Cardiac fibroblast (primary cell): ENCODE data around the gene PDE9A.

ENCODE experiments used
- DNase-seq, 2 donors: peaks; one replicate each; pipeline versions ENCODE4 v3.0.0 to v3.0.0-alpha.2; 2010; ENCODE audit warnings: low read depth in 2 of 2
- H3K4me3 ChIP-seq, 2 donors: replicated peaks in 1 of 2; 1 replicate in 1 of 2; 2 replicates in 1 of 2; pipeline ENCODE4 v1.5.1; 2011; ENCODE audit warnings: low read depth in 2 of 2, low read length in 2 of 2, mild to moderate bottlenecking in 2 of 2, moderate library complexity in 1 of 2
- CTCF ChIP-seq: IDR thresholded peaks from one replicate; pipeline ENCODE4 v1.5.1; 2011; ENCODE audit warnings: low read depth, mild to moderate bottlenecking, low read length, inconsistent platforms

The PDE9A gene

GRCh38 chr21:42777064-42777756, 123.8 kb downstream of the PDE9A start:
- no peak overlapping the region for H3K4me3 ChIP-seq
- no peak for DNase-seq
- TF ChIP-seq CTCF = no peak

GRCh38 chr21:42777757-42778344, 124.4 kb downstream of the PDE9A start:
- no peak for TF ChIP-seq CTCF
- H3K4me3 ChIP-seq = no peak overlapping the region
- DNase-seq = no peak

- no peak for TF ChIP-seq CTCF
- H3K4me3 ChIP-seq = no peak overlapping the region
- no peak for DNase-seq
Measured at GRCh38 chr21:42779431-42779861, 126.0 kb downstream of the PDE9A start.

GRCh38 chr21:42780617-42781016, 127.2 kb downstream of the PDE9A start:
- H3K4me3 ChIP-seq = no peak overlapping the region
- no peak for DNase-seq
- no peak for TF ChIP-seq CTCF

GRCh38 chr21:42781150-42781970, 127.9 kb downstream of the PDE9A start:
- no peak overlapping the region for H3K4me3 ChIP-seq
- TF ChIP-seq CTCF = no peak
- no peak for DNase-seq

- no peak overlapping the region for H3K4me3 ChIP-seq
- no peak for DNase-seq
- no peak for TF ChIP-seq CTCF
Measured at GRCh38 chr21:42781971-42782722, 128.7 kb downstream of the PDE9A start.
